Stimulated activated naive CD4-positive, alpha-beta T cell treated with Interleukin-2 at 50 U/mL for 16 hours (primary cell): ENCODE data around the gene PRPH.
A peak's percentile ranks its signal among the peaks of the same experiment; 100 is the strongest.
"Not testable (repeated sequence)": the region's sequence is repeated elsewhere in the genome, so short reads cannot be mapped to it uniquely, and the experiment has no call there.

Experiments used
- DNase-seq: peaks from one replicate; lab custom pipeline; 2025; lab: John Stamatoyannopoulos, UW

The PRPH gene

GRCh38 chr12:49333778-49334177, 38.8 kb downstream of the PRPH start:
- not testable (repeated sequence) for DNase-seq

GRCh38 chr12:49334226-49334625, 39.3 kb downstream of the PRPH start:
- no peak for DNase-seq

- no peak for DNase-seq
These were observed 39.7 kb downstream of the PRPH start for GRCh38 chr12:49334681-49335080.

- no peak for DNase-seq
These were observed 40.4 kb downstream of the PRPH start for GRCh38 chr12:49335118-49335954.

- DNase-seq, result no peak
These were observed 41.2 kb downstream of the PRPH start for GRCh38 chr12:49335955-49336644.

- DNase-seq, result peak; percentile 81
These were observed 42.0 kb downstream of the PRPH start, which contains the start of gene C1QL4 for GRCh38 chr12:49336645-49337584. TSS of gene C1QL4 (minus strand) at chr12:49337188. CDS start at chr12:49336477, 711 bp downstream.

- DNase-seq, result no peak
These were observed 44.0 kb downstream of the PRPH start for GRCh38 chr12:49338830-49339463.

GRCh38 chr12:49339464-49339861, 44.5 kb downstream of the PRPH start:
- no peak for DNase-seq

- DNase-seq, result no peak
These were observed 45.3 kb downstream of the PRPH start for GRCh38 chr12:49340095-49340870.

GRCh38 chr12:49340971-49341776, 46.2 kb downstream of the PRPH start:
- no peak for DNase-seq

GRCh38 chr12:49341777-49342065, 46.8 kb downstream of the PRPH start:
- no peak for DNase-seq

- peak; percentile 75 for DNase-seq
These were observed 47.3 kb downstream of the PRPH start for GRCh38 chr12:49342066-49342913.

GRCh38 chr12:49342914-49343731, 48.2 kb downstream of the PRPH start:
- peak; percentile 70 for DNase-seq

- no peak for DNase-seq
These were observed 49.6 kb downstream of the PRPH start for GRCh38 chr12:49344486-49345050.

- no peak for DNase-seq
These were observed 50.3 kb downstream of the PRPH start for GRCh38 chr12:49345051-49345824.

GRCh38 chr12:49345825-49346658, 51.1 kb downstream of the PRPH start:
- no peak for DNase-seq
